Stimulated activated CD4-positive, alpha-beta T cell treated with anti-CD3 and anti-CD28 coated beads, Interleukin-1b, Interleukin-23, amount 100 ng/mL, for 1 hour (primary cell): ENCODE results near the gene PTPRR.

Source experiments
- DNase-seq, 2 donors: peaks; one replicate each; pipeline ENCODE4 v3.0.0-alpha.2; 2020; ENCODE audit warnings: low read depth in 2 of 2

The PTPRR gene

DNA sequence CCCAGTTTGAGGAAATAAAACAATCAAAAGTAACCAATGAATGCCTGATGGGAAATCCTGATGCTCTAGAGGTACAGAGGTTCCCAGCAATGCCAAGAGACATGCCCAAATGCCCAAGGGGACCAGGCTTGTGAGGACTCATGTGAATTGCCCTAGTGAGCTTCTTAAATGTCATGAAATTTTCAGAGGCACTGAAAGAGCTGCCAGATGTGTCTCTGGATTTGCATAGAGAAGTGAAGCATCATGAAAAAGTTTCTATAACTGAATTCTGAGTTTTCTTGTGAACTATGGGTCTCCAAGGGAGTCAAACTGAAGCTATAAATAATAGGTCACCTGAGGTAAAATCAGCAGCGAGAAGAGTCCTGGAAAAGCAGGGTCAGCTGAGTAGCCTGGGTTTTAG is 9.9 kb downstream of the PTPRR start:
- DNase-seq, result no peak

DNA sequence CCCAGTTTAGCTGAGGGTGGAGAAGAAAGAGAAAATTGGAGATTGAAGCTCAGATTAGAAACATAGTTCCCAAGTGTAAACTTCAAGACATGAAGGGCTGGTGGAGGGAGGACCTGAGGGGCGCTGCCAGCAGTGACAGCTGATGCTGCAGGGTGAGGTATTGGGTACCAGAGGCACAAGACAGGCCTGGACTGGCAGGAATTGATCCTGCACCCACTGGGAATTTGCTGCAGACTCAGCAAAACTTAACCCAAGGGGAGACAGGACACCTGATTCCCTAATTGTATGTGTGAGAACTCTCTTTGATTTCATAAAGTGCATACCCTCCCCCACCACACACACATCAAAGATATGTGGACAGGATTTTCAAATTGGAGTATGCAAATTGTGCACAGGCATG is 11.6 kb downstream of the PTPRR start:
- DNase-seq, result no peak

DNA sequence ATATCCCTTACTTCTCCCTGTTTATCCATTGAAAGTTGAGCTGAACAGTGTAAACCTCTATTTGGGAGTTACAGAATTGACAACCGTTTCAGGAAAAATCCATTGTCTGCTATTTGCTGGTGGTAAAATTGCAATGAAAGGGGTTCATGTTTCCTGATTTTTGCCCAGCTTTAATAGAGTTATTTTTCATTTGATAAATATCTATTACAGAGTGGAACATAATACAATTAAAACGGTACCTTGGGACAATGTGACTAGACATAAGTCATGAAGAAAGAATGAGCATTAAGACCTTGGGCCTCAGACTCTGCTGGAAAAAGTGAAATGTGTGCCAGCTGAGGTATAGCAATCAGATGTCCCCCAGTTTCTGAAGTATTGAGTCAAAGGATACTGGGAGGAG is 13.1 kb downstream of the PTPRR start:
- no peak for DNase-seq

DNA sequence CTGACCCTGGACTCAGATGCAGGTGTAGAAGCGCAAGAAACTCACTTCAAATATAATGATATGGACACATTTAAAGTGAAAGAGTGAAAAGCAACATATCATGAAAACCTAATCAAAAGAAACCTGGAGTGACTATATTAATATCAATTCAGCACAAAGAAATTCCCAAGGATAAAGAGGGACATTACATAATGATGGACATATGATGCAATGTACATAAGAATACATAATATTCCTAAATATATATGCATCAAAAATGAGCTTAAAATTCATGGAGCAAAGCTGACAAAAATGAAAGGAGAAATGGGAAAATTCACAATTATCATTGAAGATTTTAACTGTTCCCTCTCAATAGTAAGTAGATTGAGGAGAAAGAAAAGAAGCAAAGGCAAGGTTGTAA is 24.6 kb downstream of the PTPRR start:
- DNase-seq, result no peak

DNA sequence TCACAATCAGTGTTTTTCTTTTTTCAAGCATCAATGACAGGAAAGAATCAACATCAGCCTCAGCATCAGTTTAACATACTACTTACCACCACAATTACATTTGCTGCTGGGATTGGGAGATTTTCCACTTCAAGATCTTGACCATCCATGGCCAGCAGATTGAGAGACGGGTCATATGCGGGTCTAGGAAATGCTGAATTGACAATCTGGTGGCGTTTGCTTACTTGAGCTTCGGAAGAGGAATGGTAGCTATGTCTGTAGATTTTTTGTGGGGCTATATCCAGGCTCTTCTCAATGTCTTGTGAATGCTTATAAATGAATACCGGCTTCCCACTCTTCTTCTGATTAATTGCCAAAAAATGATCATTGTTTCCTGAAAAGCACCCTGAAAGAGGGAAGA is 27.9 kb downstream of the PTPRR start:
- no peak for DNase-seq

DNA sequence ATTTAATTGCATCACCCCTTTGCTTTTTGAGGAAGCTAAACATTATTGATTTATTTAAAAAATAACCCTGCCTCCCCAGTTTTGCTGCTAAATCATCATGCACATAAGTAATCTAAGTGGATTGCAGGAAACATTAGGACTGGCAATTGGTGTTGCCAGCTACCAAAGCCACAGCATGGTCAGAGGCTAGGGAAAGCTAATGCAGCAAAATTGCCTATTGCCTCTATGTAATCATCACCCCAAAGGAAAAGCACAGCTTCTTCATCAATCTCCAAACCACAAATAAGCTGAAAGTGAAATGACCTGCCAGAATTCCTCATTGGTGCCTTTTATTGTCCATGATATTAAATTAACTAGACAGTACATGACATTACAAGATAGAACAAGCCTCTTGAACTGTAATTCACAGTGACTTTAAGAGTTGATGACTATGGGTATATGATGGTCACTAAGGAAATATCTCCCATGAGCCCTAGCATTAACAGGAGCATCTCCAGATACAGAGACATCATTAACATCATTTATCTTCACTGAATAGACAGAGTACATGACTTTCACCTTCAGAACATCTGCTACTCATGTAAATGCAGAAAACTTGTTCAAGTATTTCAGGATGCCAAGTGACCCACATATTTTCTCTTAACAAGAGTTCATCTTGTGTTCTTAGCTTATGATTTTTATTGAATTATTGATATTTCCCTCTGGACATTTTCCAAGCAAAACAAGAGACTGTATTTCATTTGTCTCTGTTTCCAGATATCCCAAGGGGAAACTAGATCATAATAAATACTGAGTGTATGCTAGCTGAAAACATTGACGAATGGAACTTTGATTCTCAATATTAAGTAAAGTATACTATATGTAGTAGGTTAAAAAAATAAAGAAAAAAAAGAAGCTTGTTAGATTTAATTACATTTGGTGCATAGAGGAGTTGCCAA is 29.4 kb downstream of the PTPRR start:
- no peak for DNase-seq

DNA sequence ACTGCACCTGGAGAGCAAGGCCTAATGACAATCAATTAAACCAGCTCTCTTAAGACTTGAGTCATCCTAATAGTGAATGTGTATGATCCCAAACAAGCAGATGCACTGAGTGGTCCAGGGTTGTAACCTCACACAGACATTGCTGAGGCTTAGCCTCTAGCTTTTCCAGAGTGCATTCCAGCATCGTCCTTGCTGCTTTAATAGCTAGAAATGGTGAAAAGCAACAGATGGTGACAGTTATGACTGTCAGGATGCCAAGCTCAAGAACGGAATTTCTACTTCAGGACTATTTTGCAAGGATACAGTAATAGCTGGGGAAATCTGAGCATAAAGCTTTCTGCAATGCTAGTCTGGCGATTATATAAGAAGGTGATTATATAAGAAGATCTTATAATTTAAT is 34.6 kb downstream of the PTPRR start:
- DNase-seq, result no peak

DNA sequence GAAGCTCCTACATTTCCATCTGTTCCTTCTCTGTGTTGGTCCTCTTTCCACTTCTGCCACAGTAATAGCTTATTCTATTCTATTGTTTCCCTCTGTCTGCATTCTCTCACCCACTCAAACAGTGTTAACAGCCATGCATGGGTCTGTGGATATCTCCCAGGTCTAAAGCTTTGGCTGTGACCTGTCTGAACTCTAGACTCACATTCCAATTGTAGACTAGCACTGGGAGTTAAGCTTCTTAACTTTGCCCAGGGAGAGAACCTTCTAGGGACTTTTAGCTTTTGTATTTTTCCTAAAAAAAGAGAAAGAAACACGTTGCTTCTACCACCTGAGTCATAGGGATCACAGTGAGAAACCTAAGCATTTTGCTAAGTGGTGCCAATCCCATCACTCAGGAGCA is 36.7 kb downstream of the PTPRR start:
- DNase-seq, result no peak

DNA sequence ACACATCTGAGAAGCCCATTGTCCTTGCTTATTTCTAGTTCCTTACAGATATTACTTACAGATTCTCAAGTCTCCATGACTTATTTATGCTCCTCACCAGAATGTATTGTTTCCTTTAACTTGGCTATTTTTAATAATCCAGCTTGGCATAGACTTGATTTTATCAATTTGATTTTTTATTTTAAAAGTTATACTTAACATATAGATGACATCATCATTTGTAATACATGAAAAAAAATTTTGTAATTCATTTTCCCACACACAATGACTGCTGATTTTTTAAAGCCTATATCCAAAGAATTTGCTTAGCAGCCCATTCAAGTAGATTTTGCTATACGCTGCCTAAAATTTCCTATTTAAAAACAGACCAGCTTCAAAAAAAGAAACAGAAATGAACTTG is 39.8 kb downstream of the PTPRR start:
- DNase-seq, result no peak

DNA sequence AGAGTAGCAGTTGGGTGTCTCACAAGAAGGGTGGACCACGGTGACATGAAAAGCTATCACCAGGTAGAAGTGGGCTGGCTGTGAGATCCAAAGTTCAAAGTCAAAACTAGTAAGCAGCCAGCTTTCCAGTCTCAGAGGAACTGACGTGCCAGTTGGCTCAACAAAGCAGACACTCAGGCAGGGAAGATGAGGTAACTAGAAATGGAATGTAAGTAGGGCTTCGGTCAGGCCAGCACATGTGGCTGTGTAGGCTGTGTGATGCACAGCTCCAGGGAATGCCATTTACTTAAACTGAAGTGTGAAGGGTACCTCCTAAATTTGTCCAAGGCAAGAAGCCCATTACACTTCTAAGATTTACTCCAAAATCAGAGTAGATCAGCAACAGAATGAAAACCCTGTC is 43.6 kb downstream of the PTPRR start:
- no peak for DNase-seq

DNA sequence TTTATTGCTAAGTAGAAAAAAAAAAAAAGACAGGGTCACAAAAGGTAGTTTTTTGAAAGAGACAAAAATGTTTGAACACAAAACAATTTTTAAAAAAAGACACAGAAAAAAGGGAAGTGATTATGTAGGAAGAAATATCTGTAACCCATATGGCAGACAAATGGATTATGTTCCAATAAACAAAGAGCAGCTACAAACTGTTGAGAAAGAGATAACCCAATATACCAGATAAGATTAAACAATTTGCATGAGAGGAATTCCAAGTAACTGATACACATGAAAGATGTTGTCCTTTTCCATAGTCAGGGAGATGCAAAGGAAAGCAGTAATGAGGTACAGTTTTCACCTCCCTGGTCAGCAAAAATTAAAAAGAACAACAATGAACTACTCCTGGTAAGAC is 44.9 kb downstream of the PTPRR start:
- no peak for DNase-seq

DNA sequence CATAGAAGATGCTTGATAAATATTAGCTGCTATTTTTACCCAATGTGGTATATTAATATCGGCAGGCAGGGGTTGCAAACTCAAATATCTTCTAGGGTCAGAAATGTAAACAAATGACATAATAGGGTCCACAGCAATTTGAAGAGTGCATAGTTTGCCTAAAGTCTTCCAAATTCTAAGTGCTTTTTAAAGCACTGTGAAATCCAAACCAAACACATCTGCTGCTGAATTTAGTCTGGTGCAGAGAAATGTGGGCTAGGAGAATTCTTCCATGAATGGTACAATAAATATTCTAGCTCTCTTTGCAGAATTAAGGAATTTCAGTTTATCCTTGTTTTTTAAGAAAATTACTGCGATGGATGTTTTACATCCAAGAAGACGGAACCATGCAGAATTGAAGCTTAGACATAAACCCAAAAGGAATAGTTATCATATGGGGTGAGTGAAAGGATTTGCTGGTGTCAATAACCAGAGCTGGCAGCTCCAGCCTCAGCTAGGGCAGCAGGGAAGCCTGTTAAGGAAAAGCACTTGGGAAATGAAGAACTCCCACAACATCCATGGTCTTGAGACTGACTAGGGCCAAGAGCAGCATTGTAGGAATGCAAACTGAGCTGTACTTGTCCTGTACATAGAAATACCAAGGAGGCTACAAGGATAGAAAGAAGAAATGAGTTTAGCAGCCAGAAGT is 65.5 kb downstream of the PTPRR start:
- no peak for DNase-seq

DNA sequence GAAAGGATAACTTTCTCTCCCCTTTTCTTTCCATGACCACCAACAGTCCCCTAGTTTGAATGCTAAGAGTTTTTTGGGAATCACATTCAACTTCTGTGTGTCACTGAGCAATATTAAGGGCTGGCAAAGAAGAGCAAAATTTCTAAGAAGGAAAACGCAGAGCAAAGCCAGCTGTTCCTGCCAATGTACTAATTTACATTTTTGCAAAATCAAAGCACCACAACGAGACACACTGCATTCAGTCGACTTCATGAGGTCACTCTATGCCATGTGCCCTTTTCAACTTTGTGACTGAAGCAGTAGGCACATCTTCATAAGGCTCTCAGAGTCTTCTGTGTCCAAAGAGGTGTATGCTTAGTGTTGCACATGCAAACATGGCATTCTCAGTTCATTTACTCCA is 66.4 kb downstream of the PTPRR start:
- DNase-seq, result no peak

DNA sequence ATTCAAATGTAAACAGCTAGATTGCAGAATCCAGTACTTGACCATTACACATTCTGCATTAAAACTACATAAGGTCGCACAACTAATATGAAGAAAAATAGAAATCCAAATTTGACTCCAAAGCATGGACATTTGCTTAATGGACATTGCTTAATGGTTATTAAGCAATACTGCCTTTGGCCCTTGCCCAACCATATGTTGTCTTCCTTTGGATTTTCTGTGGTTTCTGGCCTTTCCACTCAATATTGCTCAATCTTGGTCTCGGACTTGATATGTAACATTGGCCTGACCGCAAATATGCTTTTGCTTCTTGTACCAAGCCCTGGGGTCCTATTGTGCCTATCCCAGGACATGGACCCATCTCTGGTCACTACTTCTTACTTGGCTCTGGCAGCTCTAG is 67.2 kb downstream of the PTPRR start:
- DNase-seq, result no peak

DNA sequence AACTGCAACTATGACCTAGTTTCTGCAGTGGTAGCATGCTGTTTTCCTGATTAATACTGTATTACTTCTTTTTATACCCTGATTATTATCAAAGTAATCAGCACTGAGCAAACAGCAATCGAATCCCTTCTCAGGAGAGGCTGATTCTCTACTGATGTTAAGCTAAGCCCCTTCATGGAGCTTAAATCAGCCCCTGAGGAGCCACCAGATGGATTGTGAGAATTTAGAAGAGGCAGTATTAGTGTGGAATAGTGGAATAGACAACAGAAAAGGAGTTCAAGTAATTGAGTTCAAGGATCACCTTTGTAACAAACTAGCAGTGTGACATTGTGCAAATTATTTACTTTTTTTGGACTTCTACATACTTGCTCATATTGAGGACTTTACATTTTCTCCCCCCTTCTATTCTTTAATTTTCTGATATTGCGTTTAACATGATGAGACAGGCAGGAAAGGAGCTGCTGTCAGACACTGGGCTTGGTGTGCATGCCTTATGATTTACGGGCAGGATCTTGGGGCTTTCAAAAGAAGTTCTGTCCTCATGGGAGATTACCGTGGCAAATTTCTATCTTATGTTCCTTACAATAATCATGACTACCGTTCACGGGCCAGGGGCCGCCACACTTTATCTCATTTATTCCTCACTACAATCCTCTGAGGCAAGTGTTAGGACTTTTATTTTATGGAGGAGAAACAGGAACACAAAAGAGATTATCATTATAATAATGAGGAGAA is 68.0 kb downstream of the PTPRR start:
- DNase-seq, result no peak

DNA sequence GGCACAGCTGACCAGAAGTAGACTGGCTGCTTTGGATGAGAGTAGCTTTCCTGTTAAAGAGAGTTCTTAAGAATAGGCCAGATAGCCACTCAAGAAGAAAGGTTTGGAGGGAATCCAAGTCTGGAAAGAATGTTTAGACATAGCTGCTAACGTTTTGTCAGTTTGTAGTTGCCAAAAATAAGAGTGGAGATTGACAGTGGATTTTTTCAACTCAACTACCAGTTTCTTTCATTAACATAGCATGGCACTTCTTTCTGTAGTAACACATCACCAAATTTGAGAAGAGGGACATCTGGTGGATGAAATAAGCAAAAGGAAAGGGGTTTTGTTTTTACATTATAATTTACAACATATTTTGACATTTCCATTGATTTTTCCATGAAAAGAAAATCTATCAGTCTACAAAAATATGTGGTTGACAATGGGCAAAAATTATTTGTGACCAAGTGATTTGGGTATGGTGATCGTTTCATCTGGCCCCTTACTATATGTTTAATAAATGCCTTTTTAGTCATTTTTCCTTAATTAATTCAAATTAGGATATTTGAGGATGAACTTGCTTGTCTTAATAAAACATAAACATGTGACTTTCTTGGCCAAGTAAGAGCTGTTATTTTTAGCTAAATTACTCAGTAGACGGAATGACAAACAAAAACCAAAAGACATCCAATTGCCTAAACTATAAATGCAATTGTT is 71.1 kb downstream of the PTPRR start:
- no peak for DNase-seq

DNA sequence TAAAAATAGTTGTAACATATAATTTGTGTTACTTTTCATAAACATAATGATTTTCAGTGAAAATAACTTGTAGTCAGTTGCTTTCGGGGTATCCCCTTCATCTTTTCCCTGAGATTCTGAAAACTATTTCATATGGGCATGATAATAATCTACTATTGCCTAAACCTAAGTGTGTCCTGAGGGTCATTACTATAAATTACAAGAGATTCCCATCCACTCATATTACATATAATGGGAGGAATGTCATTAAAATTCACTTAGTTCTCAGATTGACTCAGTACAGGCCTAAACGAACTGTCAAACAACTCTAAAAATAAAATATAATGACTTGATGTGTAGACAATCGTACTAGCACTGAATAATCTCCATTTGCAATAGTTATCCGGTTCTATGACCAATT is 72.7 kb downstream of the PTPRR start:
- DNase-seq, result no peak

DNA sequence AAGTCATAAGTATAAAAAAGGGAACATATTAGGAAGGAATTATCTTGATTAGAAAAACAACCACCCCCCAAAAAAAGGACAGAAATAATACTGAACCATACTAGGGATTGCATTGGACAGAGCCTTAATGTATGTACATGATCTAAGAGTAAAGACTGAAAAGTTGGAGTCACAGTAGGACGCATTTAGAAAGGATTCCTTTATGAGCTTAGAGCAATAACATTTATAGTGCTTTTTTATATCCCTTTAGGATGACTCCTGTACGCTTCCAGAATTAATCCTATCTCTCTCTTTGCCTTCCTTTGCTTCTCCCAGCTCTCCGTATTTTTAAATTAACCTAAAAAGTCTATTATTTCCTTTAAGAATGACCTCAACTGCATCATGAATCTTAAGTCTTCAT is 75.3 kb downstream of the PTPRR start:
- DNase-seq, result no peak

DNA sequence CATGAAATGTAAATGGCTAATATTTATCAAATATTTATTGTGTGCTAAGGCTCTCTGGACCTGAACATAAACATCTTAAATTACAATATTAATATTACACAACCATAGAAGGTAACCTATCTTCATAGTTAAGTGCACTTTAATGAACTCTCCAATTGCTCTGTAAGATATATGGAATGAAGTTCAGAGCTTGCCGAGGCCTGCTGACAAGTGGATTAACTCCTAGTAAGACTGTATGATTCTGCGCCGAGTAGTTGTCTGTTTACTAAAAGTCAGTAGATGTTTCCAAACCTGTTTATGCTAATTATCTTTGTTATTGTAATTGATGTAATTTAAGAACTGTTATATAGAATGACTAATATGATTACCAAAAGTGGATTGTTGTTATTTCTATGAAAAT is 77.2 kb downstream of the PTPRR start:
- DNase-seq, result no peak

DNA sequence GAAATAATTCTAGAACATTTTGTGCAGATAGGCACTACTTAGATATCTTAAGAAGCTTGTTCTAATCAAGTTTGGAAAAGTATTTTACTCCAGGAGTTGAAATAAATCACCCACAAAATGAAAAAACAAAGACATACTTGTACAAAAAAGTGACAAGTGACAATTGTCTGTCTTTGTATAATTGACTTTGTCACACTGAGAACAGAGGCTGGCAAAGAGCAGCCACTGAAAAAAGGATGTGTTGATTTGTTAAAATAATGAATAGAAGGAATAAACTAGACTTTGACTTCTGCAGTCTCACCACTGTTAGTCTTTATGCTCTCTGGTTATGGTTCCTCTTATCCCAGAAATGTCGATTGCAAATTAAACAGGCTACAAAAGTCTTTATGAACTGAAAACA is 77.6 kb downstream of the PTPRR start:
- DNase-seq, result no peak

DNA sequence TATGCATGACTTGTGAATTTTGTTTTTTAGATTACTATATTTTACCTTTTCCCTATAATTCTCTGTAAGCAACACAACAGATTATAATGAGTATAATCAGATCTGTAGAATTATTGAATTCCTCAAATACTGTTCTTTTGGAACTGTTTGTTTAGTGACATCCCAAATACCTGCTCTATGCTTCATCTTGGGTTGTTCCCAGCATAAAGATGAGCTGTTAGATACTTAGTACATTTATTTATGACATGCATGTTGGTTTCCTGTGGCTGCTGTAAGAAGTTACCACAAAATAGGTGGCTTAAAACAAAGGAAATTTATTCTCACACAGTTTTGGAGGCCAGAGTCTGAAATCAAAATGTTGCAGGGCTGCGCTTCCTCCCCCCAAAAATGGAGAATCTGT is 78.4 kb downstream of the PTPRR start:
- no peak for DNase-seq
